GM18505 (cell line): ENCODE results near the gene TGFB2.

Source experiments
- ATAC-seq: cut with Tn5 transposase; IDR thresholded peaks from one replicate; pipeline ENCODE4 v1.9.1; 2021; ENCODE audit not compliant: unreplicated experiment
- POLR2A ChIP-seq: IDR thresholded peaks from 4 replicates; pipeline ENCODE4 v1.6.1; 2011; ENCODE audit warnings: borderline replicate concordance; ENCODE audit not compliant: insufficient read depth, insufficient read length; ENCODE audit errors: extremely low read depth

The TGFB2 gene

DNA sequence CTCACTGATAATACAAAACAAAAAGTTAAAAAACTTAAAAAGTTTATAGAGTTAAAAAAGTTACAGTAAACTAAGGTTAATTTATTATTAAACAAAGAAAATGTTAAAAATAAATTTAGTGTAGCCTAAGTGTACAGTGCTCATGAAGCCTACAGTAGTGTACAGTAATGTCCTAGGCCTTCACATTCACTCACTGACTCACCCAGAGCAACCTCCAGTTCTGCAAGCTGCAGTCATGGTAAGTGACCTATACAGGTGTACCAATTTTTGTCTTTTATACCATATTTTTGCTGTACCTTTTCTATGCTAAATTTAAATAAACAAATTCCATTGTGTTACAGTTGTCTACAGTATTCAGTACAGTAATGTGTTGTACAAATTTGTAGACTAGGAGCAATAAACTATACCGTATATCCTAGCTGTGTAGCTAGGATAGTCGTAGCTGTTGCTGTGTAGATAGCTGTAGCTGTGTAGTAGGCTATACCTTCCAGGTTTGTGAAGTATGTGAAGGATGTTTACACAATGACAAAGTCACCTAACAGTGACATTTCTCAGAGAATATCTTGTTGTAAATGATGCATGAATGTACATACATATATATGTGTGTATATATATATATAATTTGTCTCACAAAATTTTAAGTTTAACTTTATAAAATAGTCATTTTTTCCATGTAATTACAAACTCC is 140.2 kb downstream of the TGFB2 start:
- TF ChIP-seq POLR2A: no peak

DNA sequence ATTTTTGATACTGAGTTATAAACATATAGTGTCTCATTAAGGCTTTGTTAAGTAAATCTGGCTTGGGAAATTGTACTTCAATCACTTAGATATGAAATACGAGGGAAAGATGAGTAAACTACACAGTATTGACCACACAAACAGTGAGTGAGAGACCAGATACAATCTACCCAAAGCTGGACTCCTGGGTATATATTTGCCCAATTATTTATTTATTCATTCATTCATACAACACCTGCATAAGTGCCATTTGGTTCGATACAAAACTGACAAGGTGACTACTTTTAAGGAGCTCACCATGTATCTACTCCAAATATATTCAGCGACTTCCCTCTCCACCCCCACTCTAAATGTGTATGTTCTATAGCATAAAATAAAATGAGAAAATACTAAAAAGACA is 143.4 kb downstream of the TGFB2 start:
- no peak for ATAC-seq
- TF ChIP-seq POLR2A: no peak

More for the DNA sequence above, 140.2 kb downstream of the TGFB2 start:
- ATAC-seq: no peak

DNA sequence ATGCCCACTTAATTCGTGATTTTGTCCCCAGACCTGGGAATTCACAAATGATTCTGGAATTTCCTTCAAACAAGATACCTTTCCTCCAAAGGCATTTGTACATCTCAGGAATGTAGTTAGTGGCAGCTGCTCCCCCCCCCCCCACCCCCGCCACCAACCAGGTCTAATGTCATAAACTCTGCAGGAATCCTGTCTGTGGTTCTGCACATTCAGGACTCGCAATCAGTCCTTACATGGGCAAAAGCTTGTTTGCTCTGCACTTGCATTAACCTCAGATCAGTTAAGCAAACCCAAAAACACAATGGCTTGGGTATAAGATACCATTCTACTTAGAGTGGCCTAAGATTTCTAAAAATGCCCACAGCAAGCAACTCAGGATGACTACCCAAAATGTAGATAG is 143.8 kb downstream of the TGFB2 start:
- no peak for ATAC-seq
- TF ChIP-seq POLR2A: no peak

DNA sequence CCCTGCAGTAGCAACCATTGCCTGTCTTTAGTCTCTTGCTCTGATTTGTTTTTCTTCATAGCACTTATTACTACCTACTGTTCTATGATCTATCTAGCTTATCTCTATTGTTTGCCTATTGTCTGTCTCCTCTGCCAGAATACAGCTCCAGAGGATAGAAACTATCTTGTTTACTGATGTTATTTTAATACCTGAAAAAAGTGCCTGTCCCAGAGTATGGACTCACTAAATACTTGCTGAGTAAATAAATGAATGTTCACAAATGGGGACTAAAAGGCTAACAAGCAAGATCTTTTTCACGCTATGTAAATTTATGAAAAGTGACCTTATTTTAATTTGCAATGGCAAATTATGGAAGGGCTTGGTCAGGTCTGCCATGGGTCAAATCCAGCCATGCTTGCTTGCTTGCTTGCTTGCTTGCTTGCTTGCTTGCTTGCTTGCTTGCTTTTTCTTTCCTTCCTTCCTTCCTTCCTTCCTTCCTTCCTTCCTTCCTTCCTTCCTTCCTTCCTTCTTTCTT is 145.3 kb downstream of the TGFB2 start:
- no peak for TF ChIP-seq POLR2A
- no peak for ATAC-seq

DNA sequence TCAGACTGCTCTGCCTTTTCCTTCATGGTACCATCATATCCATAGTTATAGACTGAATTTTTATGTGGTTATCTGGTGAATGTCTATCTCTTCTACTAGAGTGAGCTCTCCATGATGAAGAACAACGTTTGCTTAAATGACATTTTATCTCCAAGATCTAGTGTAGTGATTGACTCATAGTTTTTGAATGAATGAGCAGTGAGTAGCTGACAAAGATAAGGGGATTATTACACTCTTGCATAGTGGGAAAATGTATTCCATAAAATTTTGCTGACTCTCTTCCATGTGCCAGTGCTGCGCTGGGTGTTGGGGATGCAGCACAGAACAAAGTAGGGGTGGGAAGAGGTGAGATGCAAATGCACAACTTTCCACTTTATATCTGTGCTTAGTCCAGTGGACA is 147.7 kb downstream of the TGFB2 start:
- TF ChIP-seq POLR2A: no peak
- no peak for ATAC-seq

DNA sequence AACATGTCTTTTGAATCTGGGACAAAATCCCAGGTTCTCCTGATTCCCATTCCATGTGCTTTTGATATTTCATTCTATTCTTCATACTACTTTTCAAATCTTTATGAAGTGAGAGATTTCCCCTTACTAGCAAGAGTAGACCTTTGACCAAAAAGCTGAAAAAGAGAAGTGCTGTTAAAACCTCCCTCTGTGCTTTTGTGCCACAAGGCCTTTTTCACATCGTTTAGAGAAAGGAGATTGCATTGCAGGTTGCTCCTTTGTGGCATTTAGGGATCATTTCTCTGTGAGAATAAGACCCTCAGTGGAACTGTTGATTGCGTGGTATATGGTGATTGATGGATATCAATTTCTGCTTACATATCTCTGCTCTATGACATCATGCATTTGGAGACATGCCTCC is 148.8 kb downstream of the TGFB2 start:
- TF ChIP-seq POLR2A: no peak

More for the DNA sequence above, 148.8 kb downstream of the TGFB2 start:
- no peak for ATAC-seq
